DMS79 treated with DMSO at 0.1 percent for 48 hours (cell line): ENCODE data around the gene VENTX.

Experiments
- DNase-seq: peaks from one replicate; lab custom pipeline; 2025; lab: John Stamatoyannopoulos, UW

VENTX gene

DNA sequence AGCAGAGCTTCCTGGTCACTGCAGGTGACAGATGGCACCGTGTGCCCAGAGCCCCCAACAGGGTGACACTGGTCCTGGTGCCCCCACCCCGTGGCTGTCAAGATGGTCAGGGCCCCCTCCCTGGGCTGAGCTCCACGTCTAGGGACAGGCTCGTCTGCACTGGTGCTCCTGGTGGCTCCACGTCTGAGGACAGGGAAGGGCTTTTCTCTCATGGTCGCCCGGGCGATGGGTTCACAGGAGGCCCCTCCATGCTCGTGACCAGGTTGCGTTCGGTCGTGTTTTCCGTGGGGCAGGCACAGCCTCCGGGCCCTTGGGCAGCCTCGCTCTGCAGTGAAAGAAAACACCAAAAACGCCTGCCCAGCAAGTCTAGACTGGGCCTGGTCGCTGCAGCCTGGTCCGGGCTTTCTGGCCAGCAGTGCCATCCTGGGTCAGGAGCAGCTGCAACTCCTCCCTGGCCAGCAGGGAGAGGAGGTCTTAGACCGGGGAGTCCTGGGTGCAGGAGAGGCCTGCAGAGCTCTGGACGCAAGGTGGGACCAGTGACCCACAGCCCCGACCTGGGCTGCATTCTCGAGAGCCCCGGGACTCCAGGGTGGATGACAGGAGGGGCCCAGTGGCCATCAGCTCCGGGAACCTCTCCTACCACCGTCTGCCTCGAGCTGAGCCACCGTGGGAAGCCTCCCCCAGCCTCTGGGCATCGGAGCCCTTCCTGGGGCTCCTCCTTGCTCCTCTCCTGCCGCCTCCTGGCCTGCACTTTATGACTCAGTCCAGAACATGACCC lies 35.5 kb upstream of the VENTX start:
- DNase-seq: no peak

DNA sequence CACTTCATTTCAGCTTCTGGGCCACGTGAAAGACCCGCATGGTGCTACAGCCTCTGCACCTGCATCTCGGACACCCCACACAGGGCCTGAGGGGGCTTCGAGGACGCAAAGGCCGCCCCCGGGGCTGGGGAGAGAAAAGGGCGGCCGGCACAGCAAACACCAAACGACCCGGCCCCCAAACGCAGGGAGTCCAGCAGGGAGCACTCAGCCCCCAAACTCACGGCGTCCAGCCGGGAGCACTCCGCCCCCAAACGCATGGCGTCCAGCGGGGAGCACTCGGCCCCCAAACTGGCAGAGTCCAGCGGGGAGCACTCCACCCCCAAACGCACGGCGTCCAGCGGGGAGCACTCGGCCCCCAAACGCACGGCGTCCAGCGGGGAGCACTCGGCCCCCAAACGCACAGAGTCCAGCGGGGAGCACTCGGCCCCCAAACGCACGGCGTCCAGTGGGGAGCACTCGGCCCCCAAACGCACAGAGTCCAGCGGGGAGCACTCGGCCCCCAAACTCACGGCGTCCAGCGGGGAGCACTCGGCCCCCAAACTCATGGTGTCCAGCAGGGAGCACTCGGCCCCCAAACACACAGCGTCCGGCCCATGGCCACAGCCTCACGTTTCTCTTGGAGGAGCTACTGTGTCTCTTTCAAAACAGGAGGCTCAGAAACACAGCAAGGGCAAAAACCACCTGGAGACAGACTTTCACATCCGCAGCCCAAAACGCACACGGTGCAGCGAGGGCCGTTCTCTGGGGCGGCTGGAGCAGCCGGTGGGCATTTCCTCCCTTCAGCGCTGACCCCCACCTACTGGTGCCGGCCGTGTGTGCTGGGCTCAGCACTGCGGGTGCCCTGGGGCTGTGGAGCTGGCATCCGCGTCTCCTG lies 34.6 kb upstream of the VENTX start:
- no peak for DNase-seq

DNA sequence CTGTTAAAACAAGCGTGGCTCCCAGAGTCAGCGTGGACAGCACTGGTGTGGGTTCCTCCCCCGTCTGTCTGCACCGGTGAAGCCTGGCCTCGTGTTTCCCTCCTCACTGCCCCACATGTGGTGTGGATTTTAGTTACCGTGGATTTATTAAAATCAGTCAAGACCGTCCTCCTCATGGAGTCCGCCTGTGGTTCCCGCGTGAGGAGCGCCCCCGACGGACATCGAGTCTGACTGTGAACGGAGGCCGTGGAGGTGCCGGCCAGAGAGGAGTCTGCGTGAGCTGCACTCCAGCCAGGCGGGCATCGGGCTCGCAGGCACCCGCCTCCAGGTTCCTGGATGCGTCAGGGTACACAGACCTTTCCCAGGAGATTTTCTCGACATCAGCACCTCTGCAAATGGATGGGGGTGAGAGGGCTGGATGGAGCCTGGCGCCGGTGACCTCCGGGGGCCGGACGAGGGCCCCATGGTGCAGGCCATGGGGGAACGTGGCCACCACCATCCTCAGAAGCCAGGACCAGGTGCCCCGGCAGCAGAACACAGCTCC lies 33.9 kb upstream of the VENTX start:
- no peak for DNase-seq

DNA sequence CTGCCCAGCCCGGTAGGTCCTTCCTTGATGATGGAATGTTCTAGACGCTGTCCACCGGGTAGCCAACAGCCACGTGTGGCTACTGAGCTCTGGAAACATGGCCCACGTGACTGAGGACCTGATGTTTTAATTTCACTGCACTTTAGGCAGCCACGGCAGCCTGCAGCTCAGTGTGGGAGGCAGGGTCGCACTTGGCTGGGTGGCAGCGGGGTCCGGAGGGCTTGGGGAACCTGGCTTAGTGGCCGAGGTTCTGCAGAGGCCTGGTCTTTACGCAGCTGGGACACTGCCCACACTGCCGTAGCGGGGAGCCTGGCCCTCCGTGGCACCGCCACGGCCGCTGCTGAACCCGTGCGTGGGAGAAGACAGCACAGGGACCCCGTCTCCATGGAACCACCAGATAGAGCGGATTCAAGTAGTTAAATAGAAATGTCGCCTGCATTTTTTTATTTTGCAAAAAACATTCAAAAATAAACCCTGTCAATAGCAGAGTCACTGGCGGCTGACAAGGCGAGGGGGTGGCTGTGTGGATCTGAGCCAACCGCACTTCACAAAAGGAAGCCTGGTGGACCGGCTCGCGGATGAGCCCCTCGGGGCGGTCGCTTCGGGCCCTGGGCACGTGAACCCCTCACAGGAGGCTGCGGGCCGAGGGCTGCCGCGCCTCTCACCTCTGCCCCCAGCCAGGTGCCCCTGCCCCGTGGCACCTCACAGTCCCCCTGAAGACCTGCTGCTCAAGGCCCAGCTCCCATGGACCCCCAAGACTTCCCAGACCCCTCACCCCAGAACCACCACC lies 33.2 kb upstream of the VENTX start:
- DNase-seq: no peak

DNA sequence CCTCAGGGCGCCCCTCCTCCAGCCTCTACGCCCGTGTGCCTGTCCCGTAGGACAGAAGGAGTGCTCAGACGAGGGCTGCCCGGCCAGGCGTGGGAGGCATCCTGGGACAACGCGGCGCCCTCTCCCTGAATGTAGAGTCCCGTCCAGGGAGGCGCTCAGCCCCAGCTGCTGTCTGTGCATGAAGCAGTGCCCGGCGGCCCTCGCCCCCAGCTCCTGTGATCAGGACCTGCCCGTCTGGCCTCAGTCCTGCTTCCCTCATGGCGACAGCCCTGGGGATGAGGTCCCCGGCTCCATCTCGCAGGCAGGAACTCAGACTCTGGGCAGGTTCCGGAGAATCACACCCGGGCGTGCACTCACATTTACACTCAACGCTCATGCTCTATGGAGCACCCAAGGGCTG lies 32.5 kb upstream of the VENTX start:
- DNase-seq: no peak

DNA sequence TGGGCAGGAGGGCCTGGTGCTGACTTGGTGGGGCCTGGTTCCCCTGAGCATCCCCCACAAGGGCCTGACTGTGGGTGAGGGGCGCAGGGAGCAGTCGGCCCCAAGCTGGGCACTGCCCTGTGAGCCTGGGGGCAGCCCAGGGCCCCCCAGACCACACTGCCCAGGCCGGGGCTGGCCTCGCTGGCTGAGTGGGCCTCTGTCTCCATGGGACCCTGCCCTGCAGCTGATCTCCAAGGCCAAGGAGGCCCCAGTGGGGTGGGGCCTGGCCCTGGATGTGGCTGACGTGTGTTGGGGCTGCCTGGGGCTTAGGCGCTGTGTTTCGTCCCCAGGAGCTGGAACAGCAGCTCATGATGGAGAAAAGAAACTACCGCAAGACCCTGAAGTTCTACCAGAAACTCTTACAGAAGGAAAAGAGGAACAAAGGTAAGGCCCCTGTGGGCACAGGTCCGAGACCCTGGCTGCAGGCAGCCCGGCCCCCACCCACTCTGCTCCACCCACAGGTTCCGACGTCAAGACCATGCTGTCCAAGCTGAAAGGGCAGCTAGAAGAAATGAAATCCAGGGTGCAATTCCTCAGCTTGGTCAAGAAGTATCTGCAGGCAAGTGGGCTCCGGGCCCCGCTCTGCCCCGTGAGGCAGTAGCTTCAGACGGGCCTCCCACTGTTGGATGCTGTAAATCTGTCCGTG lies 31.2 kb upstream of the VENTX start:
- no peak for DNase-seq

DNA sequence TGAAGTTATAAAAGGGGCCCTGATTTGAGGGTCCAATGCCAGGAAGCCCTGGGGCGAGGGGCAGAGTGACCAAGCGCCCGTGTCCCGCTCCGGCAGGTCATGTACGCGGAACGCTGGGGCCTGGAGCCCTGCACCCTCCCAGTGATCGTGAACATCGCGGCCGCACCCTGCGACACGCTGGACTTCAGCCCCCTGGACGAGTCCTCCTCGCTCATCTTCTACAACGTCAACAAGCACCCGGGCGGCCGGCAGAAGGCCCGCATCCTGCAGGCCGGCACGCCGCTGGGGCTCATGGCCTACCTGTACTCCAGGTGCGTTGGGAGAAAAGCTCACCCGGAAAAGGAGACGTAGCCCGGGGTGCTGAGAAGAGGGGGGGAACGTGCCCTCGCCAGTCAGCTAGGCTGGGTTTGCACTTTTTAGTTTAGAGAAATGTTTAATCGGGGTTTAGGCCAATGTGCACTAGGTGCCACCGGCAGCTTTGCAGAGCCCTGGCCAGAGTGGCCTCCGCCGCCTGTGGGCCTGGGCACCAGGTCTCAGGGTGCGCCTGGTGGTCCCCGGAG lies 30.5 kb upstream of the VENTX start:
- DNase-seq: no peak

DNA sequence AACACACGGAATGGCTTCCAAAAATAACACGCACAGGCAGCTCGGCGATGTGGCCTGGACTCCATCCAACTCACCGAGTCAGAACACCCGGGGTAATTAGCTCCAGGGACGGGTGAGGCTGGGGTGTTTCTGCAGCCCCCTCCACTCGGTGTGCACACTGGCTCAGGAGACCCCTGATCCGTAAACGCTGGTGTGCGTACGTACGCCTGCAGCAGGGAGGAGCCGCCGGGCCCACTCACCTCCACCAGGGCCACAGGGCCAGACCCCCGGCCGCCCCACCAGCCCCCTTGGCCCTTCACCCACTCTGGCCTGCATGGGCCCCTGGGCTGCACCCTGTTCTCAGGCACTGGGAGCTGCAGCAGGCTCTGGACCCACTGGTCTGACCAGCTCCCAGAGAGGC lies 30.0 kb upstream of the VENTX start:
- DNase-seq: no peak

DNA sequence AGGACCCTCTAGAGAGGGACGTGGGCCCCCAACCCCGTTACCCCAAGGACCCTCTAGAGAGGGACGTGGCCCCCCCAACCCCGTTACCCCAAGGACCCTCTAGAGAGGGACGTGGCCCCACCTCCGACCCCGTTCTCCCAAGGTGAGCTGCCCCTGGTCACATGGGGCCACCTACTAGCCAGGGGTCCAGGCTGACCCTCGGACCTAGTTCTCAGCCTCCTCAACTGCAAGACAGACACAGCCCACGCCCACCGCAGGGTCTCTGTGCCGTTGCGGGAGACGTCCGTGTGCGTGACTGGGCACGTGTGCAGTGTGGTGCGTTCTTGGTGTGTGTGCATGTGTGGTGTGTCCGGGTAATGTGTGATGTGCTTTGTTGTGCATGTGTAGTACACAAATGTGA lies 29.2 kb upstream of the VENTX start:
- DNase-seq: no peak

DNA sequence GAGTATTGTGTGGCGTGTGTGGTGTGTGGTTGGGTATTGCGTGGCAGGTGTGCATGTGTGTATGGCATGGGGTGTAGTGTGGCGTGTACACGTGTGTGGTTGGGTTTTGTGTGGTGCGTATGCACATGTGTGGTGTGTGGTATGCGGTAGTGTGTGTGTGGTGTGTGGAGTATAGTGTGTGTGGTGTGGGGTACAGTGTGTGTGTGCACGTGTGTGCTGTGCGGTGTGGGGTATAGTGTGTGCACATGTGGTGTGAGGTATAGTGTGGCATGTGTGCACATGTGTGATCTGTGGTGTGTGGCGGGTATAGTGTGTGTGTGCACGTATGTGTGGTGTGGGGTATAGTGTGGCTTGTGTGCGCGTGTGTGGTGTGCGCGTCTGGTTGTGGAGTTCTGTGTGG lies 28.5 kb upstream of the VENTX start:
- no peak for DNase-seq

DNA sequence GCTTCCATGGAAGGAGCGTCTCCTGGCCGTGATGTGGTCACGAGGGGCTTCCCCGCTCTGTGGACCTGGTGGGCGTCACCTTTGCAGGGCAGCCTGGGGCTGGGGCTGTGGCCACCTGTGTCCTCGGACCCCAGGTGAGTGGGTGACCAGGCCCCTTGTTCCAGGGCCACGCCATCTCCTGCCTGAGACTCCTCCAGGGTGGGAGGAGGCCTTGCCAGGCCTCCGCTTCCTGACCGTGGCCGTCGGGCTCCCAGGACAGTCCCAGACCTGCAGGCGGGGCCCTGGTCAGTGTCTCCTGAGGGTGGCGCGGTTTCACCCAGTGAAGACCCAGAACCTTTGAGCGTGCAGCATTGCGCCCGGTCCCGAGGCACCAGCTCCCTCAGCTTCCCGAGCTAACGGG lies 28.0 kb upstream of the VENTX start:
- no peak for DNase-seq

DNA sequence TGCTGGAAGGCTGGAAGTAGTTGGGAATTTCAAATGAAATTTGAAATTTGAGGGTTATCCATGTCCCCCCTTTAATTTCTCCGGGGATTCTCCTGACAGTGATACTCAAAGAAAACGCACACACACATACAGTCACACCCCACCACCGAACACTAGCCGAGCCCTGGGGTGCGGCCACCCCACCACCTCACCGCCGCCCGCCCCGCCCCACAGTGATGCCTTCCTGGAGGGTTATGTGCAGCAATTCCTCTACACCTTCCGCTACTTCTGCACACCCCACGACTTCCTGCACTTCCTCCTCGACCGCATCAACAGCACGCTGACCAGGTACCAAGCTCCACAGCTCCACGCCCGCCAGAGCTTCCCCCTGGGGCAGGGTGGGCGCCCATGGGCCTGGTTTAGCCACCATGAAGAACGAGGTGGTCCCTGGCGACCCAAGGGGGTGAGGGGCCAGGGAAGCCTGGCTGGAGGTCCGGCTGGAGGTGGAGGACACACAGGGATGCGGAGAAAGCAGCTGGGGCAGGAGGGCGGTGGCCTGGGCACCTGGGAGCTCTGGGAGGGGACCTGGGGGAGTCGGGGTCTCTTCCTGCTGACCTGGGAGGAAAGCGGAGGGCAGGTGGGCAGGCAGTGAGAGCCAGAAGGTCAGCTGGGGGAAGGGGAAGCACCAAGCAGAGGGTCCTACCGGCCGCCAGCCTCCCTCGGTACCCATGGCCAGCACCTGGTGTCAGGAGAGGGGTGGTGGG lies 27.1 kb upstream of the VENTX start:
- DNase-seq: no peak

DNA sequence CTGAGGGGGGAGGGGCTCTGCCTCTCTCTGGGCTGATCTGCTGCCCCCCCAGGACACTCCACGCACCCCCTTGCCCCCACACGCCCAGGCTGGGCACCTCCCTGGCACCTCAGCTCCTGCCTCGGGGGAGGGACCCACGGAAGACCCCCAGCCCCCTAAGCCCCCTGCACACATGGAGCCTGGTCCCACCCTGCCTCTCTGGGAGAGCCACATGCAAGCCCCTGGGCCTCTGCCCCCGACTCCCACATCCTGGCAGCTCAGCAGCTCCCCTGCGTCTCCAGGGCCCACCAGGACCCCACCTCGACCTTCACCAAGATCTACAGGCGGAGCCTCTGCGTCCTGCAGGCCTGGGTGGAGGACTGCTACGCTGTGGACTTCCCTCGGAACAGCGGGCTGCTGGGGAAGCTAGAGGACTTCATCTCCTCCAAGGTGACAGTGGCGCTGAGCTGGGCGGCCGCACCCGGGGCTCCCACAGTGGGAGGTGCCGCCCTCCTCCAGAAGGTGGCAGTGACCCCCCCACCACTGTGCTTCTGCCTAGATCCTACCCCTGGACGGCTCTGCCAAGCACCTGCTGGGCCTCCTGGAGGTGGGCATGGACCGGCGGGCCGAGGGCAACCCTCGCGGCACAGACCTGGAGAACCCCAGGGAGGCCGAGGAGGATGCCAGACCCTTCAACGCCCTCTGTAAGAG lies 26.4 kb upstream of the VENTX start:
- no peak for DNase-seq

DNA sequence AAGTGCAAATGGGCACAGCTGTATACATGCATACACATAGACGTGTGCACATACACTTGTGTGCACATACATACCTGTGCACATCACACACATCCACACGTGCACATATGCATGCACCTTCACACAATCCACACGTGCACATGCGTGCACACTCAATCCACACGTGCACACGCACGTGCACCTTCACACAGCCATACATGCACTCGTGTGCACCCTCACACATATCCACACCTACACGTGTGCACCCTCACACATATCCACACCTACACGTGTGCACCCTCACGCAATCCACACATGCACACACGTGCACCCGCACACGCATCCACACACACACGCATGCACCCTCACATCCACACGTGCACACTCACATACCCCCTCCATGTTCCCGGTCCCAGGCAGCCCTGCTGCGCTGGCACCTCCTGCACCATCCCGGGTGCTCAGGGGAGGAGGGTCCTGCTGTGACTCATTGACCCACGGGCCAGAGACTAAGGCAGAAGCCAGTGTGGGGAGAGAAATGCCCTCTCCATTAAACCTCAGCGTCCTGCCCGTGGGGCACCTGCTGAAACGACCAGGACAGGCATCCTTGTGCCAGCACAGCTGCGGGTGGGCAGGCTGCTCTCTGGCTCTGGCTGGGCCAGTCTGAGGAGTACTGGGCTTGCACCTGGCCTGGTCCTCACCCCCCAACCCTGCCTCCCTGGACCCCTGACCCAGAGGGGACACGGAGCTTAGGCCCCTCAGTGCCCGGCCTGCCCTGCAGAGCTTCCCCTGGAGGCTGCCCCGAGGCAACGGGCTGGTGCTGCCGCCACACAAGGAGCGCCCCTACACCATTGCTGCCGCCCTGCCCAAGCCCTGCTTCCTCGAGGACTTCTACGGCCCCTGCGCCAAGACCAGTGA lies 25.4 kb upstream of the VENTX start:
- DNase-seq: no peak

DNA sequence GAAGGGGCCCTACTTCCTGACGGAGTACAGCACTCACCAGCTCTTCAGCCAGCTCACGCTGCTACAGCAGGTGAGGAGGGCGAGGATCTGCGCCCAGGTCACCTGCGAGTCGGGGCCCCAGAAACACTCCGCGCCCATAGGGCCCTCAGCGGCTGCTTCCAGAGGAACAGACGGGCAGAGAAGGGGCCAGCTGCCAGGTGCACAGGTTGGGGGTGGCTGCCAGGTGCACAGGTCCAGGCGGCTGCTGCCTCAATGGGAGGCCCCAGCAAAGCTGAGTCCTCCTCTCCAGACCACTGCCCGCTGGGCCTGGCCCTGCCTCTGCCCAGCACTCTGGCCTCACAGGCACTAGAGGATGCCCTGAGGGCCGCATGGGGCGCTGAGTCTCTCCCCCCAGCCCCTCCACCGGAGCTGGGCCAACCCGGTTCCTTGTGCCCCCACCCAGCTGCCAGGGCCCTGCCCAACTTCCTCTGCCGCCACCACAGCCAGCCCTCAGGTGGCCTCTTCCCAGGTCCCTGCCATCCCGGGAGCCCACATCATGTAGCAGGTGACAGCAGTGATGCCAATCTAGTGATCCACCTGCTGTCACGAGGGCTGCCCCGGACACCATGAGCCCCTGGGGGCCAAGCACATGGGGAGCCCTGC lies 24.7 kb upstream of the VENTX start:
- DNase-seq: no peak

DNA sequence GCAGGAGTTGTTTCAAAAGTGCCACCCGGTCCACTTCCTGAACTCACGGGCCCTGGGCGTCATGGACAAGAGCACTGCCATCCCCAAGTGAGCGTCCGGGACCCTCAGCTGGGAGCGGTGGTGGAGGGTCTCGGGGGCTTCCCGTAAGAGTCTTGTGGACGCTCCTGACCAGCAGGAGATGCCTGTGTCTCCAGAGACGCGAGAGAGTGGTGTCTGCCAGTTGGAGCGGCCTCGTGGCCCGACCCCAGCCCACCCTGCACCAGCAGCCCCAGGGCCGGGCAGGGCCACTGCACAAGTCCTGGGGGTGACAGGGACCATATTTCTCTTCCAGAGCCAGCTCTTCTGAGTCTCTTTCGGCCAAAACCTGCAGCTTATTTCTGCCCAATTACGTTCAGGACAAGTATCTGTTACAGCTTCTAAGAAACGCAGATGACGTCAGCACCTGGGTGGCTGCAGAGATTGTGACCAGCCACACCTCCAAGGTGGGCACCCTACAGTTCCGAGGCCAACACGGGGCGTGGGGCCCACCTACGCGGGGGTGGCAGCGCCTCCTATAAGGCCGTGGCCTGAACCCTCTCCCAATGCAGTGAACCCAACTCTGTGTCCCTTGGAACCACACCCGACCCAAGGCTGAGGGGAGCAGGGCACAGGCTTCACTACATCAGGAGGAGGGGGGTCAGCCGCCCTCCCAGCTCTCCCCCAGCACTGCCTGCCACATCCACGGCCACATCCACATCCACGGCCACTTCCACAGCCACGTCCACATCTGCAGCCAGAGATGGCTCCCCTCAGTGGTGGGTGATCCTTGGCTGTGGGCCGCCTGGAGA lies 23.8 kb upstream of the VENTX start:
- no peak for DNase-seq
